Stimulated activated CD4-positive, alpha-beta T cell treated with anti-CD3 and anti-CD28 coated beads, Interleukin-4, amount 100 ng/mL, for 1 hour (primary cell): ENCODE results near the gene MBD5.
"Not testable (repeated sequence)": the region's sequence is repeated elsewhere in the genome, so short reads cannot be mapped to it uniquely, and the experiment has no call there.

Experiments used
- DNase-seq: peaks from one replicate; pipeline ENCODE4 v3.0.0-alpha.2; 2020

MBD5 gene

DNA sequence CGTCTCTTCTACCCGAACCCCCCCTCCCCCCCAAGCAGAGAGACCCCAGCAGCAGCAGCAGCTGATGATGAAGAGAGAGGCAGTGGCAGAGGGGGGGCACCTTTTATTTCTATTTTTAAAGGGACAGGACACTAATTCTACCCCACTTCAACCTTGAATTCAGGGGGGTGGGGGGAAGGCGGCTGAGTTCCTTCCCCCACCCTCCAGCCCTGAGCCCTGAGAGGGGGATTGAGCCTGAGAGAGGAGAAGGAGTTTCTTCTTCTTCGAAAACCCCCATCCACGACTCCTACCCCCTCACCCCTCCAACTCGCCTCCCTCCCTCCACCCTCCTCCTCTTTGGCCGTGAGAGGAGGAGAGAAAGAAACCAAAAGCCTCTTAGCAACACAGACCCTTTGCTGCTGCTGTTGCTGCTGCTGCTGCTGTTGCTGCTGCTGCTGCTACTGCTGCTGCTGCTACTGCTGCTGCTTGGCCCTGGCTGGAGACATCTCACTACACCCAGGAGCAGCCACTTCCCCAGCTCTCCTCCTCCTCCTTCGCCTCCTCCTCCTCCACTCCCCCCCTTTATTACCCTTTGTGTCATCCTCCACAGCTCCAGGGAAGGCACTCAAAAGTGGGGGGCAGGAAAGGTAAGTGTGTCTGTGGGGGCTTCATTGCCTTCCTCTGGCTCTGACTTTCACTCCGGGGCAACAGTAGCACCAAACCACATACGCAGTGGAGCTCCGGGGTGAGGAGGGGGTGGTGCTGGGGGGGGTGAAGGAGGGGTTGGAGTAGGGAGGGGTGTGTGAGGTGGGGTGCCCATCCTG, at the start of gene MBD5:
Gene MBD5, plus strand, starts transcription at position 33 of the 803 bp plus-strand sequence.
- DNase-seq, result peak; percentile 56

DNA sequence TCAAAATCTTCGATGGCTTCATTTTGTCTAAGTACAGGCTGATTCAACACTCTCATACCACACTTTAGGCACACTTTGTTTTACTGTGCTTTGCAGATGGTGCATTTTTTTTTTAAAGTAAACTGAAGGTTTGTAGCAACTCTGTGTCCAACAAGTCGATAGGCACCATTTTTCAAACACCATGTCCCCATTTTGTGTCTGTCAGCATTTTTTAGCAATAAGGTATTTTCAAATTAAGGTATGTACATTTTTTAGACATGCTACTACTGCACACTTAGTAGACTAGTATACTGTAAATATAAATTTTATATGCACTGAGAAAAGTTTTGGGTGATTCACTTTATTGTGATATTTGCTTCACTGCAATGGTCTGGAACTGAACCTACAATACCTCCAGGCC, 44.8 kb upstream of the MBD5 start:
- no peak for DNase-seq

DNA sequence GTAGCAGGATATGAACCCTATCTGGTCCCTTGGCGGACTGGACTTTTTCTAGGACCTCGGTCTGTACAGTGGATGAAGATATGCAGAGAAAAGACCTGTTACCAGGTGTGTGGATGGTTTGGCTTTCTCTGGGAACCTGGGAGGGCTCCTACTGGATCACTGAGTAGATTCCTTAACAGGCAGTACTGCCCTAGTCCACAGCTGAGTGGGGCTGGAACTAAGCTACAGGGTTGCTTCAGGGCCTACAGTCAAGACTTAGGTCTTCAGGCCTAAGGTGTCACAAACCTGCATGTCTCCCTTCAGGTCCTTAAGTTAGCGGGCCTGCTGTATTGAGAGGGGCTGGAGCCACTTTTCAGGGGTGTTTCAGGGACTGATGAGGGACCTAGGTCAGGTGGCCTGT, 43.2 kb upstream of the MBD5 start:
- no peak for DNase-seq

DNA sequence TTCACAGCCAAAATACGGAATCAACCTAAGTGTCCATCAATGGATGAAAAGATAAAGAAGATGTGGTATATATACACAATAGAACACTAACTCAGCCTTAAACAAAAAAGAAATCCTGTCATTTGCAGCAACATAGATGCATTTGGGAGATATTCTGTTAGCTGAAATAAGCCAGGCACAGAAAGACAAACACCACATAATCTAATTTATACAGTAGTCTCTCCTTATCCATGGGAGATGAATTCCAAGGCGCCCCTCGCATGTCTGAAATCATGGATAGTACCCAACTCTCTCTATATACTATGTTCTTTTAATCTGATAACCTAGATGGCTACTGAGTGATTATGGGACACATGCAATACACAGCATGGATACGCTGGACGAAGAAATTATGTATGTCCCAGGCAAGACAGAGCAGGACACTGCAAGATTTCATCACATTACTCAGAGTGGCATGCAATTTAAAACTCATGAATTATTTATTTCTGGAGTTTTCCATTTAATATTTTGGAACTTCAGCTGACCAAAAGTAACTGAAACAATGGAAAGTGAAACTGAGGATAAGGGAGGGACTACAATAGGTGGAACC, 39.9 kb upstream of the MBD5 start:
- DNase-seq, result no peak

DNA sequence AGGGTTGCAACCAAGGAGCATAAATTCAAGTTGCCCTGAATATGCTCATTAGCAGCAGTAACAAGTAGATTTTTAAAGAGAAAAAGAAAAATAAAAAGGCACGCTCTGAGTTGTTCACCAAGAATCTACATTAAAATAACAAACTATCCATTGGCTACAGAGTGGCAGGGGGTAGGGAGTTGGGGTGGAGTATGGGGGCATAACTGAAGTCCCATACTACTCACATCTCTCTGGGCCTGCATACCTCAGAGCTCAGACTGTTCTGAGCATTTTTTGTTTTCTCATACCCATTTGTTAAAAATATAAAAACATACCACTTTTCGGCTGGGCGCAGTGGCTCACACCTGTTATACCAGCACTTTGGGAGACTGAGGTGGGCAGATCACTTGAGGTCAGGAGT, 31.8 kb upstream of the MBD5 start:
- DNase-seq, result no peak

- DNase-seq, result no peak
Observed at GRCh38 chr2:147989809-147990403, 31.0 kb upstream of the MBD5 start.

DNA sequence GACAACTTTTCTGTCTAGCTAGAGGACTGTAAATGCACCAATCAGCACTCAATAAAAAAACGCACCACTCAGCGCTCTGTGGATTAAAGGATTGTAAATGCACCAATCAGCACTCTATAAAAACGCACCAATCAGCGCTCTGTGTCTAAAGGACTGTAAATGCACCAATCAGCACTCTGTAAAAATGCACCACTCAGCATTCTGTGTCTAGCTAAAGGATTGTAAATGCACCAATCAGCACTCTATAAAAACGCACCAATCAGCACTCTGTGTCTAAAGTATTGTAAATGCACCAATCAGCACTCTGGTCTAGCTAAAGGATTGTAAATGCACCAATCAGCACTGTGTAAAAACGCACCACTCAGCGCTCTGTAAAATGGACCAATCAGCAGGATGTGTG, 25.9 kb upstream of the MBD5 start:
- DNase-seq, result not testable (repeated sequence)

DNA sequence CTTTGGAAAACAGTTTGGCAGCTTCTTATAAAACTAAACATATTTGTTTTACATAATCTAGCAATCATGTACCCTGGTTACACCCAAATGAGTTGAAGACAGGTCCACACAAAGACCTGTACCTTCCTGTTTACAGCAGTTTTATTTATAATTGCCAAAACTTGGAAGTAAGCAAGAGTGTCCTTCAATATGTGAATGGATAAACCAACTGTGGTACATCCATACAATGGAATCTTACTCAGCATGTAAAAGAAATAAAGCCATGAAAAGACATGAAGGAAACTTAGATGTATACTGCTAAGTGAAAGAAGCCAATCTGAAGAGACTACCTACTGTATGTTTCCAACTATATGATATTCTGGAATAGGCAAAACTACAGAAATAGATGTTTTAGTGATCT, 24.1 kb upstream of the MBD5 start:
- no peak for DNase-seq

DNA sequence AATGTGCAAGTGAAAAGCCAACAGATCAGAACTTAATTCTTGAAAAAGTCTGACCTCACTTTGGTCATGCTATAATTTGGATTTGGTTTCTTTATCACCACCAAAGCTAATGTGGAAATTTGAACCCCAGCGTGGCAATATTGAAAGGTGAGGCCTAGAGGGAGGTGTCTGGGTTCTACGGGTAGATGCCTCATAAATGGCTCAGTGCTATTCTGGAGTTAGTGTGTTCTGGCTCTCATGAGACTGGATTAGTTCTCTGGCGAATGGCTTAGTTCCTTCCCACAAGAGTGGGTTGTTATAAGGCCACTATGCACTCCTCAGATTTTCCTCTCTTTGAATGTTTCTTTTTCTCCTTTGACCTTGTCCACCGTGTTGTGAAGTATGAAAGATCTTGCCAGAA, 22.7 kb upstream of the MBD5 start:
- DNase-seq, result no peak

GRCh38 chr2:147999126-147999525, 21.8 kb upstream of the MBD5 start:
- no peak for DNase-seq

DNA sequence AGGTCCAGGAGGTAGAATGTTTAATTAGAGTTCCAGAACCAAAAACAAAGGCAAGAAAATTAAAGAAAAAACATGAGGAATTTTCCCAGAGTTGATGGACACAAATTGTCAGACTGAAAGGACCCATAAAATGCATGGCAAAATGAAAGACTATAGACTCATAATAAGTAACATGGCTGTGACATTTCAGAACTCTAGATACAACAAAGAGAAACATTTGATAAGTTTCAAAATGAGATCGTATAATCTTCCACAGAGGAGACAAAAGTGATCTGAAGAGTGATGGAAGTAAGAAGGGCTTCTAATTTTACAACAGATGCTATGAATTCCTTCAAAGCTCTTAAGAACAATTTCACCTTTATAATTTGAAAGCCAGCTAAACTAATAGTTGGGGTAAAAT, 20.8 kb upstream of the MBD5 start:
- DNase-seq, result no peak

GRCh38 chr2:148002420-148002819, 18.5 kb upstream of the MBD5 start:
- DNase-seq, result not testable (repeated sequence)

DNA sequence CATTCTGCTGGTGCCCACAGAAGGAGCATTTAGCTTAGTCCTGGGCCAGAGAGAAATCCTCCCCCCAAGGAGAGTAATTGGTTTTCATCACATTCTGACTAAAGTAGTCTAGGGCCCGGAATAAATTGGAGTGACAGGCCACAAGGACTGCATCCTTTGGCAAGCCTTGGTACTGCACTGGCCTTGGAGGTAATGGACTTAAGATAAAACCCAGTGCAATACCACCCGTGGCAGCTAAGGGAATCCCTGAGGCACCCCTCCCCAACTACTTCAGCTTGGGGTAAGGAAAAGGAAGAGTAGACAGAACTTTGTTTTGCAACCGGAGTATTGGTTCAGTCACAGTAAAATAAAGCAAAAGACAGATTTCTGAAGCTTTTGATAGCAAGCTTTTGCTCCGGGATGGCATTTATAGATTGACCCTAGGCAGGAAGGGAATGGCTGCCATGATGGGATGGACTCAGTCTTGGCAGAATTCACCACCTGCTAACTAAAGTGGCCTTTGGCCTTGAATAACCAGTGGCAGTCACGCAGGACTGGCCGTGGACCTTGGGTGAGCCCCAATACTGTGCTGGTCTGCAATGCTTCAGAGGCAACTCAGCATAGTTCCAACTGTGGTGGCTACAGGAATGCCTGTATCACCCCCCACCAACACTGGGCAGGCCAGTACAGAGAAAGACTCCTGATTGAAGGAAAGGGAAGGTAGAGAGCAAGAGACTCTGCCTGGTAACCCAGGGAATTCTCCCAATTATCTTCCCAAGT, 14.5 kb upstream of the MBD5 start:
- DNase-seq, result no peak

DNA sequence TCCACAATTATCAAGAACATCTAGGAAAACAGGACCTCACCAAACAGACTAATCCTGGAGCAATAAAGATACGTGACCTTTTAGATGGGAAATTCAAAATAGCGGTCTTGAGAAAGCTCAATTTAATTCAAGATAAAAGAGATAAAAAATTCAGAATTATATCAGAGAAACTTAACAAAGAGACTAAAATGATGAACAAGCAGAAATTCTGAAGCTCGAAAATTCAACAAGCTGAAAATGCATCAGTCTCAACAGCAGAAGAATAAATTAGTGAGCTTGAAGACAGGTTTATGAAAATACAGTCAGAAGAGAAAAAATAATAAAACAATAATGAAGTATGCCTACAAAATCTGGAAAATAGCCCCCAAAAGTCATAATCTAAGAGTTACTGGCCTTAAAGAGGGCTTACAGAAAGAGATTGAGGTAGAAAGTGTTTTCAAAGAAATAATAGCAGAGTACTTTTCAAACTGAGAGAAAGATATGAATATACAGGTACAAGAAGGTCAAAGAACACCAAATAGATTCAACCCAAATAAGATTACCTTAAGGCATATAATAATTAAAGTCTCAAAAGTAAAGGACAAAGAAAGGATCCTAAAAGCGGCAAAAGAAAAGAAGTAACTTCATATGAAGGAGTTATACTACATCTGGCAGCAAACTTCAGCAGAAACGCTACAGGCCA, 13.5 kb upstream of the MBD5 start:
- no peak for DNase-seq

GRCh38 chr2:148008411-148008810, 12.5 kb upstream of the MBD5 start:
- DNase-seq, result not testable (repeated sequence)

GRCh38 chr2:148013876-148014275, 7.0 kb upstream of the MBD5 start:
- no peak for DNase-seq

- no peak for DNase-seq
Observed at GRCh38 chr2:148014616-148015015, 6.3 kb upstream of the MBD5 start.

- DNase-seq, result peak; percentile 95
Observed at GRCh38 chr2:148020111-148021058, 506 bp upstream of the MBD5 start, which contains the start of gene ORC4. TSS of gene ORC4 (minus strand) at chr2:148020737. CDS start at chr2:147975958, 44,779 bp downstream.

GRCh38 chr2:148021886-148022285, 995 bp downstream of the MBD5 start:
- DNase-seq, result no peak

GRCh38 chr2:148022351-148022750, 1.5 kb downstream of the MBD5 start:
- no peak for DNase-seq

DNA sequence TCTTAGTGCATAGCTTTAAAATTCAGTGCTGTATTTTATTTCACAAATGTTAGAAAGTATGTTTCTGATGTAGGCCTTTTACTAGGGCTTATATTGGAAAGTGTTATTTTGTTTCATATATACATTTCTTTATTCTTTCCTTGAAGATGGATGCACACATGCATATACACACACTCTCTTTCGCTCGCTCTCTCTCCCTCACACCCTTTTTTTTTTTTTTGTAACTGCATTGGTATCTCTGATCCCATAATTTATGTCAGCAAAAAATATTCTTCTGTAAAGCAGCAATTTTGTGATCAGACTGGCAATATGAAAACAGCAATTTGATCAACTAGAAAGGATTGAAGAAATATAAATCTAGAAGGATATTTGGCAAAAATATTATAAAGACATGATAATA, 2.0 kb downstream of the MBD5 start:
- DNase-seq, result no peak

DNA sequence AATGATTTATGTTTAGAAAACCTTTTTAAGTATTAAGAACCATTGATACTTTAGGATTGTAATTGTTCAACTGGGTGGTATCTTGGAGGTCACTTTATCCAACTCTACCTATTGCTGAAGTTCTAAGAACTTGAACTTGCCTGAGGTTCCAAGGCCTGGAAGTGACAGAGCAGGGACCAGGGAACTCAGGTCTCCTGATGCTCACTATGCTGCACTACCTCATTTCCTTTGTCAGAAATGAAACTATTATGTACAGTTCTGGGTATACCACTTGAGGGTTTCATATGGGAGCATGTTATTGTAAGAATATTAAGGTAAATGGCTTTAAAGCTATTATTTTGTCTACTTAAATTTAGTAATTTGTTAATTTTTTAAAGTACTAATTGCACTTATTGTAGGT, 3.0 kb downstream of the MBD5 start:
- DNase-seq, result no peak
